Transverse colon (tissue), 4 donors: ENCODE measurements around the gene SETD3.
A peak's percentile ranks its signal among the peaks of the same experiment; 100 is the strongest.

Experiments used
- CTCF ChIP-seq, 5 experiments: fragments of 200-600 bp in 3 of 5; fragments of 450-650 bp in 2 of 5; sonication (generic) in 3 of 5; IDR thresholded peaks; 1 replicate in 2 of 5; 2 replicates in 3 of 5; pipeline ENCODE4 v1.5.1; 2016 to 2017; ENCODE audit warnings: antibody characterized with exemption in 5 of 5, inconsistent platforms in 3 of 5, mild to moderate bottlenecking in 2 of 5, moderate library complexity in 1 of 5
- EP300 ChIP-seq: sonication (generic); formaldehyde crosslinking; IDR thresholded peaks from one replicate; pipeline ENCODE4 v1.6.1; 2017; ENCODE audit warnings: antibody characterized with exemption, low read depth
- POLR2A ChIP-seq: fragments of 450-650 bp; IDR thresholded peaks from one replicate; pipeline ENCODE4 v1.6.1; 2016; ENCODE audit warnings: antibody characterized with exemption, mild to moderate bottlenecking, moderate library complexity
- POLR2AphosphoS5 ChIP-seq, 3 donors: sonication (generic); formaldehyde crosslinking; IDR thresholded peaks; one replicate each; pipeline ENCODE4 v1.6.1; 2016; ENCODE audit warnings: antibody characterized with exemption in 3 of 3

- TF ChIP-seq POLR2A, result peak; percentile 98
- no peak for TF ChIP-seq CTCF (IDR thresholded peaks at IDR 0.05)
- TF ChIP-seq POLR2AphosphoS5 (IDR thresholded peaks at IDR 0.05), result peak; percentile 99
- no peak for TF ChIP-seq EP300
Observed at GRCh38 chr14:99480917-99481744, 472 bp upstream of the SETD3 start, which contains the start of gene CCNK.
